Umbilical cord (tissue), 2 donors: ENCODE results near the gene DMAP1. TPM values are rescaled to one million over a fixed set of nuclear protein-coding genes. Genes with fewer than 3 reads are reported as not detected.
A peak's percentile ranks its signal among the peaks of the same experiment; 100 is the strongest.
"Not testable (repeated sequence)": the region's sequence is repeated elsewhere in the genome, so short reads cannot be mapped to it uniquely, and the experiment has no call there.

Source experiments
- DNase-seq: peaks from one replicate; pipeline ENCODE4 v3.0.0-alpha.2; 2015; ENCODE audit warnings: low spot score
- total RNA-seq: library from RNA; depleted of rRNA; stranded (reverse); fragments of >200 nt; gene quantifications from one replicate; pipeline ENCODE4 v1.2.3, GENCODE V29; 2014; ENCODE audit warnings: low replicate concordance; ENCODE audit not compliant: insufficient read depth

Gene DMAP1
- total RNA-seq, result 14.7 TPM

GRCh38 chr1:44213222-44214112 lies at the start of gene DMAP1:
TSS of gene DMAP1 (plus strand) at chr1:44213471. CDS start at chr1:44213754, 283 bp downstream.
- DNase-seq, result peak; percentile 87

- DNase-seq, result no peak
These were observed 44.7 kb upstream of the DMAP1 start for GRCh38 chr1:44168520-44169098.

GRCh38 chr1:44170281-44170823 lies 42.9 kb upstream of the DMAP1 start:
- DNase-seq, result no peak

- no peak for DNase-seq
These were observed 38.6 kb upstream of the DMAP1 start for GRCh38 chr1:44174630-44175029.

- no peak for DNase-seq
These were observed 12.9 kb upstream of the DMAP1 start for GRCh38 chr1:44200336-44200735.

- DNase-seq, result not testable (repeated sequence)
These were observed 6.7 kb upstream of the DMAP1 start for GRCh38 chr1:44206545-44206944.

GRCh38 chr1:44208226-44208625 lies 5.0 kb upstream of the DMAP1 start:
- no peak for DNase-seq

- no peak for DNase-seq
These were observed 2.7 kb upstream of the DMAP1 start for GRCh38 chr1:44210595-44210994.

- peak; percentile 8 for DNase-seq
These were observed 683 bp upstream of the DMAP1 start for GRCh38 chr1:44212355-44213221.

GRCh38 chr1:44217809-44218410 lies 4.6 kb downstream of the DMAP1 start:
- peak; percentile 74 for DNase-seq

GRCh38 chr1:44218503-44219300 lies 5.4 kb downstream of the DMAP1 start:
- DNase-seq, result no peak

- DNase-seq, result no peak
These were observed 6.0 kb downstream of the DMAP1 start for GRCh38 chr1:44219301-44219626.

- no peak for DNase-seq
These were observed 6.9 kb downstream of the DMAP1 start for GRCh38 chr1:44220001-44220751.

- no peak for DNase-seq
These were observed 7.5 kb downstream of the DMAP1 start for GRCh38 chr1:44220755-44221154.

- DNase-seq, result no peak
These were observed 8.5 kb downstream of the DMAP1 start for GRCh38 chr1:44221769-44222168.

- no peak for DNase-seq
These were observed 9.3 kb downstream of the DMAP1 start for GRCh38 chr1:44222397-44223186.

- DNase-seq, result no peak
These were observed 9.9 kb downstream of the DMAP1 start for GRCh38 chr1:44223187-44223610.

GRCh38 chr1:44225761-44226160 lies 12.5 kb downstream of the DMAP1 start:
- DNase-seq, result no peak

- no peak for DNase-seq
These were observed 13.9 kb downstream of the DMAP1 start for GRCh38 chr1:44227211-44227610.
